K562 (cell line): ENCODE data around the gene NDUFS6. TPM values are rescaled to one million over a fixed set of nuclear protein-coding genes. Genes with fewer than 3 reads are reported as not detected.
"Not testable (repeated sequence)": the region's sequence is repeated elsewhere in the genome, so short reads cannot be mapped to it uniquely, and the experiment has no call there.

Source experiments
- ATAC-seq: fragments of 200-7000 bp; cut with Tn5 transposase; 3 replicates; pipeline ENCODE4 v1.9.1; 2020; ENCODE audit warnings: moderate library complexity
- BruUV-seq: library from RNA; stranded (reverse); fragments of 400-500 nt; replicated peaks from 2 replicates; lab custom pipeline; 2021; lab: Mats Ljungman, UMichigan
- CTCF ChIA-PET: fragments of 300-600 bp; formaldehyde crosslinking; extraction: SDS; loops from one replicate; lab custom pipeline; 2021; ENCODE audit warnings: low intra/inter-chr PET ratio; lab: Yijun Ruan, JAX
- POLR2A ChIA-PET: fragments of 300-600, 350-650 bp; sonication (Branson Sonifier 250); formaldehyde crosslinking; extraction: SDS; loops from one replicate; lab custom pipeline; 2021; ENCODE audit warnings: antibody characterized with exemption, inconsistent platforms; lab: Yijun Ruan, JAX
- DNase-seq, 4 experiments: peaks; one replicate each; pipeline versions ENCODE4 v3.0.0 to v3.0.0-alpha.2; 2011 to 2018; ENCODE audit warnings: low spot score in 3 of 4, mixed read lengths in 3 of 4; ENCODE audit errors: extremely low read depth in 1 of 4
- FAIRE-seq: peaks from 2 replicates; lab custom pipeline; 2011; peaks lifted over from hg19 to GRCh38; lab: Jason Lieb, UNC
- H2AFZ ChIP-seq: 2 replicates; pipeline ENCODE4 v1.6.0; 2011; ENCODE audit warnings: low read depth, low read length, control low read depth, inconsistent platforms
- H3K27ac ChIP-seq: fragments of 200-600 bp; 3 replicates; pipeline ENCODE4 v1.8.0; 2011; ENCODE audit warnings: low read depth, mild to moderate bottlenecking, control low read depth, inconsistent platforms, low read length, moderate library complexity, mixed read lengths; ENCODE audit errors: extremely low read depth
- H3K27me3 ChIP-seq, 2 experiments: fragments of 300-600 bp in 1 of 2; 2 replicates in 1 of 2; 3 replicates in 1 of 2; pipeline versions ENCODE4 v1.6.0 to v1.8.0; 2011; ENCODE audit warnings: inconsistent platforms in 2 of 2, low read length in 2 of 2, mild to moderate bottlenecking in 1 of 2, mixed read lengths in 1 of 2, moderate library complexity in 1 of 2; ENCODE audit not compliant: control insufficient read depth in 2 of 2, insufficient read depth in 2 of 2
- H3K36me3 ChIP-seq: fragments of 300-600 bp; 3 replicates; pipeline ENCODE4 v1.8.0; 2011; ENCODE audit warnings: mild to moderate bottlenecking, low read length, inconsistent platforms; ENCODE audit not compliant: control insufficient read depth, insufficient read depth
- H3K4me1 ChIP-seq, 2 experiments: fragments of 200-600 bp in 1 of 2; replicated peaks in 1 of 2; 2 replicates in 1 of 2; 3 replicates in 1 of 2; pipeline versions ENCODE4 v1.5.1 to v1.8.0; 2011; ENCODE audit warnings: inconsistent platforms in 2 of 2, low read length in 2 of 2, mild to moderate bottlenecking in 1 of 2, mixed read lengths in 1 of 2, moderate library complexity in 1 of 2; ENCODE audit not compliant: control insufficient read depth in 2 of 2, insufficient read depth in 2 of 2
- H3K4me2 ChIP-seq: 2 replicates; pipeline ENCODE4 v1.6.1; 2011; ENCODE audit warnings: low read length, control low read depth, inconsistent platforms, mixed read lengths; ENCODE audit not compliant: insufficient read depth
- H3K4me3 ChIP-seq: fragments of 200-600 bp; sonication (generic), shearing (Covaris generic); 2 replicates; pipeline ENCODE4 v1.5.1; 2016; ENCODE audit warnings: control low read depth, inconsistent platforms
- H3K79me2 ChIP-seq: fragments of 200-600 bp; 3 replicates; pipeline ENCODE4 v1.8.0; 2011; ENCODE audit warnings: low read length, inconsistent platforms; ENCODE audit not compliant: control insufficient read depth, insufficient read depth
- H3K9ac ChIP-seq, 2 experiments: 2 replicates each; pipeline versions ENCODE4 v1.6.0 to v1.6.1; 2011; ENCODE audit warnings: low read depth in 2 of 2, low read length in 2 of 2, control low read depth in 1 of 2, inconsistent platforms in 1 of 2, mild to moderate bottlenecking in 1 of 2, mixed read lengths in 1 of 2; ENCODE audit not compliant: insufficient read depth in 1 of 2
- H3K9me1 ChIP-seq: one replicate; pipeline ENCODE4 v1.6.0; 2011; ENCODE audit warnings: inconsistent platforms, mild to moderate bottlenecking, low read length, moderate library complexity; ENCODE audit not compliant: control insufficient read depth, insufficient read depth
- H3K9me3 ChIP-seq: replicated peaks from 2 replicates; pipeline ENCODE4 v1.5.1; 2011; ENCODE audit warnings: low read depth, low read length, inconsistent platforms; ENCODE audit not compliant: control insufficient read depth, insufficient read depth
- H4K20me1 ChIP-seq: replicated peaks from 2 replicates; pipeline ENCODE4 v1.6.1; 2011; ENCODE audit warnings: low read length, inconsistent platforms, mixed read lengths; ENCODE audit not compliant: control insufficient read depth, insufficient read depth
- CBX1 ChIP-seq: sonication (generic); IDR thresholded peaks from 2 replicates; pipeline ENCODE4 v1.6.1; 2016; ENCODE audit warnings: antibody characterized with exemption, low read depth, mild to moderate bottlenecking
- FOXA1 ChIP-seq: fragments of 450-650 bp; IDR thresholded peaks from 2 replicates; pipeline ENCODE4 v1.6.1; 2016; ENCODE audit warnings: mild to moderate bottlenecking, borderline replicate concordance
- SNIP1 ChIP-seq: fragments of 450-650 bp; IDR thresholded peaks from 2 replicates; pipeline ENCODE4 v1.7.1; 2017; ENCODE audit warnings: low read depth, mild to moderate bottlenecking
- ZNF79 ChIP-seq: fragments of 250-450 bp; sonication (Bioruptor Pico); IDR thresholded peaks from 2 replicates; pipeline ENCODE4 v1.4.0; 2020; ENCODE audit warnings: low read depth, mild to moderate bottlenecking, moderate library complexity
- WGBS: fragments of 100-300 bp; shearing (Covaris generic); methylation state at CpG from one replicate; pipeline ENCODE4 v1.1.6; 2016; ENCODE audit warnings: low coverage, mixed read lengths; ENCODE audit not compliant: insufficient coverage; ENCODE audit errors: missing lambda C conversion rate; 5-methylcytosine and 5-hydroxymethylcytosine counted together
- in situ Hi-C: fragments of 300-500 bp; cut with MboI; formaldehyde crosslinking; loops from 4 replicates; pipeline ENCODE4 v1.15.0; 2018; ENCODE audit warnings: inconsistent platforms, mixed read lengths
- intact Hi-C: fragments of 100-400 bp; cut with micrococcal nuclease; formaldehyde crosslinking; loops from 2 replicates; pipeline ENCODE4 v1.14.2; 2022
- polyA plus RNA-seq, 8 experiments: library from polyadenylated mRNA; depleted of rRNA in 4 of 8; stranded (reverse) in 5 of 8; unstranded in 3 of 8; fragments of >200 nt; fragmentation: Nextera tagmentation in 2 of 8; fragmentation: Illumina TruSeq in 1 of 8; extraction: Ambion mirVana in 2 of 8; extraction: Trizol in 1 of 8; gene quantifications; 2 replicates each; pipeline versions ENCODE4 v1.2.1 to v1.2.3, GENCODE V29; 2011 to 2014; ENCODE audit warnings: inconsistent platforms in 1 of 8, missing spikeins in 1 of 8
- total RNA-seq, 7 experiments: library from RNA; depleted of rRNA in 6 of 7; stranded (reverse); fragments of >200 nt in 6 of 7; fragmentation: Illumina TruSeq in 2 of 7; extraction: Trizol in 2 of 7; gene quantifications; 2 replicates each; pipeline versions ENCODE4 v1.2.1 to v1.2.3, GENCODE V29; 2011 to 2021; ENCODE audit warnings: low replicate concordance in 1 of 7
- TF ChIP-seq, protein P1 (sequence below): fragments of 450-650 bp; formaldehyde crosslinking; conservative IDR thresholded peaks from 2 replicates; pipeline ENCODE4 v1.4.0; 2022; ENCODE audit warnings: mild to moderate bottlenecking, missing genetic modification characterization

NDUFS6 gene
- total and polyA plus RNA-seq, 9 of the 15 experiments (the other 6 are each of a cell fraction or from before 2014, with no cell fraction given), result 36.1 to 291 (median 77.0) TPM

DNA sequence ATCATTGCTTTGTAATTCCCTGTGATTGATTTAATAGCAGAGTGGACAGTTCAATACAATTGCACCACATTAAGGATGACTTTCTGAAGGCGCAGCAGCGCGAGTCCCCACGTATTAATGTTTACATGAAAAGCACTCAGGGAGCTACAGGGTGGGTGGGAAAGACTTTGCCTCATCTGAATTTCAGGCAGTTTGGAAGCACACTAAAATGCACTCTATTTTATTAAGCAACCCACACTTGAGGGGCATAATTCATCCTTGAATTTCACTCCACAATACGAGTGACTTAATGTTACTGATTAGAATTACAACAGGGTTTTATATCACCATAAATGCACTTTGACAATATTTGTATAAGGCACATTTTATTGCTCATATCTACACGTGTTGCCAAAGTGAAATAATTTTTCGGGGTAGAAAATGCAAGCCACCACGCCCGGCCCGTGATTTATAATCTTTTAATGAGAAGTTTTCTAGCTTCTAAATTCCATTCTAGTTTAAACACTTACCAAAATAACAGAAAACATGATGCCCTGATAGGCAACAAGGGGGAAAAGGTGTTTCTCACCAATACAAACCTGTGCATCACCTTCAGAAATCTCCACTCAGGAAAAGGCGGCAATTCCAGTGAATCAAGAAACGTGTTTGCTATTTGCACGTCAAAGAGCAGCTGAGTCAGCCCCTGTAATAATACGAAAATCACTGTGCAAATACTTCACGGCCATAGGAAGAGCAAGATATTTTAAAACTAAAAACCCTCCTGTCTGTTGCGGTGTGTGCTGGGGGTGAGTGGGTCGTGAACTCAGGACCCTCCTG, 41.0 kb downstream of the NDUFS6 start:
- ChIA-PET POLR2A (interaction anchor here (1.9 kb wide), 1 partner anchor 13 kb away, joined by 5 read pairs; no protein-coding TSS in a partner anchor), CTCF (no interaction called here)
- Histone ChIP-seq H3K4me3 (no peak overlapping the region), H3K27me3 (peaks cover 49 to 58% of the 10 kb centered on the region in 2 experiments), H3K4me2 (no peak overlapping the region), H2AFZ (no peak overlapping the region), H3K9ac (no peak overlapping the region), H3K9me3 (no peaks in the 10 kb centered on the region), H3K4me1 (peaks cover 0 to 20% of the 10 kb centered on the region in 2 experiments; a peak in 2 of 5 replicates), H3K36me3 (no peaks in the 10 kb centered on the region), H3K9me1 (no peaks in the 10 kb centered on the region), H4K20me1 (peaks cover 13% of the 10 kb centered on the region; the same call in 1 of the 2 replicates), H3K79me2 (no peaks in the 10 kb centered on the region), H3K27ac (no peak overlapping the region)
- TF ChIP-seq SNIP1 (no peak), CBX1 (no peak), ZNF79 (CRISPR knock-in tag) (no peak), FOXA1 (no peak)
- TF ChIP-seq, protein P1, sequence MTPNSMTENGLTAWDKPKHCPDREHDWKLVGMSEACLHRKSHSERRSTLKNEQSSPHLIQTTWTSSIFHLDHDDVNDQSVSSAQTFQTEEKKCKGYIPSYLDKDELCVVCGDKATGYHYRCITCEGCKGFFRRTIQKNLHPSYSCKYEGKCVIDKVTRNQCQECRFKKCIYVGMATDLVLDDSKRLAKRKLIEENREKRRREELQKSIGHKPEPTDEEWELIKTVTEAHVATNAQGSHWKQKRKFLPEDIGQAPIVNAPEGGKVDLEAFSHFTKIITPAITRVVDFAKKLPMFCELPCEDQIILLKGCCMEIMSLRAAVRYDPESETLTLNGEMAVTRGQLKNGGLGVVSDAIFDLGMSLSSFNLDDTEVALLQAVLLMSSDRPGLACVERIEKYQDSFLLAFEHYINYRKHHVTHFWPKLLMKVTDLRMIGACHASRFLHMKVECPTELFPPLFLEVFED, result no peak
- intact Hi-C loops, result no loop called here
- DNase-seq (no peak), FAIRE-seq (no peak), ATAC-seq (no peak)
- in situ Hi-C loops, result no loop called here
- BruUV-seq, result no TSS peak
- 8% methylated on average over 17 of the region's 17 CpGs for WGBS

DNA sequence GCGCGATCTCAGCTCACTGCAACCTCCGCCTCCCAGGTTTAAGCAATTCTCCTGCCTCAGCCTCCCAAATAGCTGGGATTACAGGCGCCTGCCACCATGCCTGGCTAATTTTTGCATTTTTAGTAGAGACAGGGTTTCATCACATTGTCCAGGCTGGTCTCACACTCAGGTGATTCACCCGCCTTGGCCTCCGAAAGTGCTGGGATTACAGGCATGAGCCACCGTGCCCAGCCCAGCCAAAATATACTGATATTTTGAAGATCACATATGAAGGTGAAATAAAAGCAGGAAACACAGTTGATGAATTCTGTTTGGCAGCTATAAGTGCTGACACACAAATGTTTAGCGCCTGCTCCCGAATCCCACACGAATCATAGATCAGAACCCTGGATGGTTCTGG, 42.6 kb downstream of the NDUFS6 start:
- H3K79me2 ChIP-seq, H3K36me3 ChIP-seq, H3K27ac ChIP-seq, FAIRE-seq, ATAC-seq, H3K4me2 ChIP-seq, H3K9ac ChIP-seq, H2AFZ ChIP-seq, BruUV-seq, CTCF ChIA-PET, in situ Hi-C loops, H3K4me3 ChIP-seq, intact Hi-C loops, H3K9me3 ChIP-seq, H3K9me1 ChIP-seq, DNase-seq: not testable (repeated sequence)
- POLR2A ChIA-PET, result interaction anchor here (0.8 kb wide), 1 partner anchor 545 kb away, joined by 4 read pairs; no protein-coding TSS in a partner anchor
- WGBS, result 2% methylated on average over 10 of the region's 10 CpGs
- Histone ChIP-seq H4K20me1 (peaks cover 16% of the 10 kb centered on the region; the same call in 1 of the 2 replicates), H3K4me1 (peaks cover 0 to 15% of the 10 kb centered on the region in 2 experiments; a peak in 2 of 5 replicates), H3K27me3 (peaks cover 39 to 58% of the 10 kb centered on the region in 2 experiments)
